GM19043 (cell line): ENCODE results near the gene SAE1.
A peak's percentile ranks its signal among the peaks of the same experiment; 100 is the strongest.
"Not testable (repeated sequence)": the region's sequence is repeated elsewhere in the genome, so short reads cannot be mapped to it uniquely, and the experiment has no call there.

ENCODE experiments used
- ATAC-seq: cut with Tn5 transposase; IDR thresholded peaks from one replicate; pipeline ENCODE4 v1.9.1; 2021; ENCODE audit warnings: low read depth; ENCODE audit not compliant: unreplicated experiment

The SAE1 gene

DNA sequence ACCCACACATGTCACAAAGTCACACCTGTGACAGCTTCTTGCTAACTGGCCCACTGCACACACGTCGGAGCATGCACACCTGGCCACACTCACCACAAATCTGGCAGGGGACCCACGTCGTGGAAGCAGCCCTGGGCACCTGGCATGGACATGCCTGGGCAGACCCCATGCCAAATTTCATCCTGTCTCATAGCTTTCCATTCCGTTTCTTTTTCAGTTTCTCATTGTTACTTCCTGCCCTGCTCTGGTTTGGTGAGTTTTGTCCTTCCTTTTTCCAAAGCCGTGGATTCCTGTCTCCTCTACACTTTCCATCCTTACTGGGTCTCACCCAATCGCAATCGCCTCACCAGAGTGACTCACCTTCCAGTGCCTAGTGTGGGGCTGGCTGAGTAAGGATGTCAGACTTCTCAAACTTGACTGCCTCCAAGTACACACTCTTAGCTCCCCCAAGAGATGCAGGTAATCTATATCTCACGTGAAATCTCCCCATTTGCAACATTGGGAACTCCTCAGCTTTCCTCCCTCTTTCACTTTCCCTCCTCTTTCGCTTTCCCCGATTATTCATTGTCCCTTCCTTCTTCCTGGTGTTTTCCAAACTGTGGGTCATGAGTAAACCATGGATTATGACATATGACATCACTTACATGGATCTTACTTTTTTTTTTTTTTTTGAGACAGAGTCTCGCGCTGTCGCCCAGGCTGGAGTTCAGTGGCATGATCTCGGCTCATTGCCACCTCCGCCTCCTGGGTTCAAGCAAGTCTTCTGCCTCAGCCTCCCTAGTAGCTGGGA lies 102.0 kb downstream of the SAE1 start:
- no peak for ATAC-seq

DNA sequence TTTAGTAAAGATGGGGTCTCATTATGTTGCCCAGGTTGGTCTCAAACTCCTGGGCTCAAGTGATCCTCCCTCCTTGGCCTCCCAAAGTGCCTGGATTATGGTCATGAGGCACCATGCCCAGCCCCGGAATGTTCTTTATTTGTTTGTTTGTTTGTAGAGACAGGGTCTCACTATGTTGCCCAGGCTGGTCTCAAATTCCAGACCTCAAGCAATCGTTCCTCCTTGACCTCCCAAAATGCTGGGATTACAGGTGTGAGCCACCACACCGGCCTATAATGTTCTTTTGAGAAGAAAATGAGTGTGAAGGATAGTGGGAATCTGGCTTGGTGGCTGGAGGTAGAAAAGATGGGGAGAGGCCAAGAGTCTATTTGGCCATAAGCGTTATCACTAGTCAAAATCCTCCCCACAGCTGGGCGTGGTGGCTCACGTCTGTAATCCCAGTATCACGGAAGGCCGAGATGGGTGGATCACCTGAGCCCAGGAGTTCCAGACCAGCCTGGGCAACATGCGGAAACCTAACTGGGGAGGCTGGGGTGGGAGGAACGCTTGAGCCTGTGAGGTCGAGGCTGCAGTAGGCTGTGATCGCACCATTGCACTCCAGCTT lies 105.5 kb downstream of the SAE1 start:
- ATAC-seq: no peak

DNA sequence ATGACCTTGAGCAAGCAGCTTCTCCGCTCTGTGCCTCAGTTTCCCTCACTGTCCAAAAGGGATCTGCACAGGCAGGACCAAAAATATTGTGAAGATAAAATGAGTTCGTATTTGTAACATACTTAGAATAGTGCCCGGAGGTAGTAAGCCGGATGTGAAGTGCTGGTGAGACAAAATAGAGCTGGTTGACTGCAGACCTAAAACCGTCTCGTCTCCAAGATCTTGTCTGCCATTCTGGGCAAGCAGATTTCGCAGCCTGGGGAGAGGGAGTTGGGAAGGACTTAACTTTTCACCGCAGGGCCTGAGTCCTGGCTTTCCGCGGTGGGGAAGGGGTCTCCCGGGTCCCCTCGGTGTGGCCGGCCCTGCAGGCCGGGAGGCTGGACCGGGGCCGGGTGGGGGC lies 108.5 kb downstream of the SAE1 start:
- no peak for ATAC-seq

DNA sequence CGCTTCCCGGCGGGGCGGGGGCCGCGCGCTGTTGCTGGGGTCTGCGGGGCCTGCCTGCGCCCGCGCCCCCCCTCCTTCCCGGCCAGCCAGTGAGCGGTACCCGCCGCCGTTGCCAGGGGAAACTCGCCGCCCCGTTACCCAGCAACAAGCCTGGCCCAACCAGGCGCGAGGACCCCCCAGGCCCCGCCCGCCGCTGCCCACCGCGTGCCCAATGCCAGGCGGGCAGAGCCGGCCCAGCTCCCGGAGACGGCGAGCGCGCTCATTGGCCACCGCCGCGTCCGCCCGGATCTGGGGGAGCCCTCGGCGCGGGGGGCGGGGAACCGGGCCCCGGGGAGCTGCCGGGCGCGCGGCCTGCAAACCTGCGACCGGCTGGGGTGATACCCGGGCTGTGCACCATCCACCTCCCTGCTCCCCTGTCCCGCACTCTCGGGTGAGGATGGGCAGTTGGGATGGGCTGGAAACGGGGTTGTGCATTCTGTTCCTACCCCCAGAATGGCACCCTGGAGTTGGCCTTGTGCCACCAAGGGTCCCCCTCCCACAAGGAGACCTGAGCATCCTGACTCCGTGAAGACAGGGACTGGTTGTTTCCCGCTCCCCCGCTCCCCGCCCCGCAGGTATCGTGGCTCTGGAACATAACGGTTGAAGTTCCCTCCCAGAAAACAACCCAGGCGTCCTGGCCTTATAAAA lies 109.1 kb downstream of the SAE1 start:
- ATAC-seq: no peak

DNA sequence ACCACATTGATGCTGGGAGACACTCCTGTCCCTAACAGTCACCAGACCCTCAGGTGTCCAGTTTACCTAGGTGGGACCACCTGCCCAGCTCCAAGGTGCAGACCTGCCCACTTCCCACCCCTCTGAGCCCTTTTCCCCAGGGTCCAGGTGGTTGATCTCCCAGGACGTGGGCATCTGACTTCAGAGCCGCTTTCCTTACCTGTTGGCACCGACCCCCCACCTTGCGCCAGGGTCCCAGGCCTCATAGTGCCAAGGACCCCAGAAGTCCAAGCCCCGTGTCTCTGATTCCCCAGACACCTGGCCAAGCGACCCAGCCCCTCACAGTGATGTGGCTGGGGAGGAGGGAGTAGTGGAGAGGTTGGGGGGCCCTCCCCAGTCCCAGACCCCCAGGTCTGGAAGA lies 109.9 kb downstream of the SAE1 start:
- no peak for ATAC-seq

DNA sequence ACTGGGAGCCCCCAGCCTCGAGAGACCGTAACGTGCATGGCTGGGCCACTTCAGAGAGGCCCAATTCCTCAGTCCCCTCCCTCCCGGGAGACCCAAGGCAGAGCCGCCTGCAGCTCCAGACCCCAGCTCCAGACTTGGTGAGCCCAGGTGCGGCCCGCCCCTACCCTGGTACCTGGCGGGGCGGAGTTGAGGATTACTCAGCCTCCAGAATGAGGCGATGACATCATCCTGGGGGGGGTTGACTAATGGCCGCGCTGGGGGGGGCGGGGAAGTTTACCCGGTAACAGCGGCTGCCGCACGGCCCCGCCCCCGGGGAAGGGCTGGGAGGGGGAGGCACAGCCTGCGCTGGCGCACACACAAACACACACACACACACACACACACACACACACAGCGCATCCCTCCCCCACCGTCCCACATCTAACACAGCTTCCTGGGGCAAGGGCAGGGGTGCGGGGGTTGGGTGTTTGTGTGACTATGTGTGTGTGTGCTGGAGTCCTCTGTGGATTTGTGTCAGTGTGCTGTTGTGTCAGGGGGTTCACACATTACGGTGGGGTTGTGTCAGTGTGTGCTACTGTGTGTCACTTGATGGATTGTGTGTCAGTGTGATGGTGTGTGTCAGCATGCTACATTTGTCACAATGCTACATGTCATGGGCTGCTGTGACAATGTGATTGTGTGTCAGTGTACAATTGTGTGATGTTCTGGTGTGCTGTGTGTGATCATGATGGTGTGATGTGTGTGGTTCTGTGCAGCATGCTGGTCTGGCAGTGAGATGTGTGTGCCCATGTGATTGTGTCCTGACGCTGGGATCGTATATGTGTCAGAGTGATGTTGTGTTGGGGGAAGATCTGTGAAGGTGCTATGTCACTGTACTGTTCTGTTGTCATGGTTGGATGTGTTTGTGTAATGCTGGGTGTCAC lies 110.6 kb downstream of the SAE1 start:
- ATAC-seq: no peak

DNA sequence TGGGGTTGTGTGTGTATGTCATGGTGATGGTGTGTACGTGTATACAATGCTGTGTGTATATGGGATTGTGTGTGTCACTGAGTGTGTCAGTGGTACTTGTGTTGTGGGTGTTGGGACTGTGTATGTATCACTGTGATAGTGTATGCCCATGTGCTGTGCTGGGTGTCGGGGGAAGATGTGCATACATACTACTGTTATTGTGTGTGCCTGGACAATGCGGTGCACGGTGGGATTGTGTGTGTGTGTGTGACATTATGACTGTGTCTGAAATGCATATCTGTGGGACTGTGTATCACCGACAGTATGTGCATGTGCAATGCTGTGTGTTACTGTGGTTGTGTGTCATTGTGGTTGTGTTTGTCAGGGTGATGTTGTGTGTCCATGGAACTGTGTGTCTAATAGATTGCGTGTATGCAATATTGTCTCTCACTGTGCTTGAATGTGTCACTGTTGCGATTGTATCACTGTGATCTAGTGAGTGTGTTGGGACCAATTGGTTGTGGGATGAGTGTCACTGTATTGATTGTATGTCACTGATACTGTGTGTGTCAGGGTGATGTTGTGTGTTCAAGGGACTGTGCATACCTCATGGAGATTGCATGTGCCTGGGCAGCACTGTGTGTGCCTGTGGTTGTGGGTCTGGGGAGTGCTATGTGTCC lies 111.4 kb downstream of the SAE1 start:
- ATAC-seq: no peak

DNA sequence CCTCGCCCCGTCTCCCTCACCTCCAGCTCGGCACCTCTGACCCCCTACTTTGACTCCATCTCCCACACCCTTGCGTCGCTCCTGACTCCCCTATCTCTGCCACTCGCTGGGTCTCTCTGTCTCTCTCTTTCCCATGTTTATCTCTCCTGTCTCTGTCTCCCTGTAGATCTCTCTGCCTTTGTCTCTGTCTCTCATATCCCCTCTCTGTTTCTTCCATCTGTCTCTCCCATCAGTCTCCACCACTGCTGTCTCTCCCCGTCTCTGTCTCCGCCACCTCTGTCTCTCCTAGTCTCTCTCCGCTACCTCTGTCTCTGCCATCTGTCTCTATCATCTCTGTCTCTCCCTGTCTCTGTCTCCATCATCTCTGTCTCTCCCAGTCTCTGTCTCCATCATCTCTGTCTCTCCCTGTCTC lies 112.7 kb downstream of the SAE1 start:
- no peak for ATAC-seq

DNA sequence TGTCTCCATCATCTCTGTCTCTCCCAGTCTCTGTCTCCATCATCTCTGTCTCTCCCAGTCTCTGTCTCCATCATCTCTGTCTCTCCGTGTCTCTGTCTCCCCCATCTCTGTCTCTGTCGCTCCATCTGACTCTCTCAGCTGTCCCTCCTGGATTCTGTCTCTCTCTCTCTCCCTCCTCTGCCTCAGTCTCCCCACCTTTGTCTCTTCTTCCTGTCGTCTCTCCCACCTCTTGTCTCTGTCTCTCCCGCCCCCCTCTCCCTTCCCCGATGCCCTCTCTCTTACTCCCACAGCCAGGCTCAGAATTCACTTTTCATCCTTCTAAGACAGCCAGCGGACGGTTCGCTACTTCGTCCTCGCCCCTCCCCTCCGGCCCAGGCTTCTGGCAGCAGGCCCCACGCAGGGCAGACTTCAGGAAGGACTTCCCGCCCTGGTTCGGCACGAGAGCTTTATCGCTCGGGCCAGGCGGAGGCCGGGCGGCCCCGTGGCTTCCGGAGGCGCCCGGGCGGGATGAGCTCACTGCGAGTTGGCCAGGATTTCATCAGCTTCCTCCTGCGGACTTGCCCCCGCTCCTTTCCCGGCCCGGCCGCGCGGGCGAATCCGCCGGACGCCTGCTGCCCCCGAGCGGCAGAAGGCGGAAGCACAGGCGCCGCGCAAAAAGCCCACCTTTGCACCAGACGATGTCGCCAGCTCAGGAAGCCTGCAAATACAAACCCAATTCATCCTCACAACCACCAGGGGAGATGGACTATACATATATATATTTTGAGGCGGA lies 113.3 kb downstream of the SAE1 start:
- ATAC-seq: peak; percentile 67

DNA sequence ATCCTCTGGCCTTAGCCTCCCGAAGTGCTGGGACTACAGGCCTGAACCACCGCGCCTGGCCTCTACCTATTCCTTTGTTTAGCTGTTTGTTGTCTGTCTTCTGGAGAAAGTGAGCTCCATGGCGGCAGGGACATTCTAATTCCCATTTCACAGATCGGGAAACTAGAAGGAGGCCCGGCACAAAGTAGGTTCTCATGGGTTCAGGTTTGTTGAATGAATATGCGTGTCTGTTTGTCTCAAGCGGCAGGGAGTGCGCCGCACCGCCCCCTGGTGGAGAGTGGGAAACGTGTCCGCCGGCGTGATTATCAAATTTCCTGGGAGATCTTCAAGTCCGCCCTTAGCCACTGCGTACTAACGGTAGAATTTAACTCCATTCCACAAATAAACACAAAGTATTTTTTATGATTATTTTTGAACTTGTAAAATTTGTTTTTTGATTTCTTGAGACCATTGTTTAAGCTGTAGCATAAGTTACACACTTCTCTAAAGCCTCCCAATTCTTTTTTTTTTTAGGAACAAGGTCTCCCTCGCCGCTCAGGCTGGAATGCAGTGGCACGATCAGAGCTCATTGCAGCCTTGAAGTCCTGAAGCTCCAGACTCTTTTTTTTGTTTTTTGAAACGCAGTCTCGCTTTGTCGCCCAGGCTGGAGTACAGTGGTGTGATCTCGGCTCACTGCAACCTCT lies 116.8 kb downstream of the SAE1 start:
- ATAC-seq: no peak

DNA sequence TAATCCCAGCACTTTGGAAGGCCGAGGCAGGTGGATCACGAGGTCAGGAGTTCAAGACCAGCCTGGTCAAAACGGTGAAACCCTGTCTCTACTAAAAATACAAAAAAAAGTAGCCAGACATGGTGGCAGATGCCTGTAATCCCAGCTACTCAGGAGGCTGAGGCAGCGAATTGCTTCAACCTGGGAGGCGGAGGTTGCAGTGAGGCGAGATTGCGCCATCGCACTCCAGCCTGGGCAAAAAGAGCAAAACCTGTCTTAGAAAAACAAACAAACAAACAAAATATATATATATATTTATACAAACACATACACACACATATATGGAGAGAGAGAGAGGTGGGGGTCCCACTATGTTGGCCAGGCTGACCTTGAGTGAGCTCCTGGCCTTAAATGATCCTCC lies 122.4 kb downstream of the SAE1 start:
- ATAC-seq: not testable (repeated sequence)

DNA sequence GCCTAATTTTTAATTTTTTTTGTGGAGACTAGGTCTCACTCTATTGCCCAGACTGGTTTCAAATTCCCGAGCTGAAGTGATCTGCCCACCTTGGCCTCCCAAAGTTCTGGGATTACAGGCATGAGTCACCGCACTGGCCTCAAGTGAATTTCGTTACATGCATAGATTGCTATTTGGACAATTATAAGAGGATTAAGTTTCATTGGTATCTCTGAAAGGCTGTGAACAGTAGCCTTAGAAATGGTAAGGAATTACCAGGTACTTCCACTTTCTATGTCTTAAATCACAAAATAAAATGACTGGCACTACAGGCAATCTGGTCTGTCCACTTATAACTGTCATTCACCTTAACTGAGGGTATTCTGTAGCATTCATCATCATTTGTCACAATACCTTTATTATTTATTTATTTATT lies 122.8 kb downstream of the SAE1 start:
- ATAC-seq: no peak

DNA sequence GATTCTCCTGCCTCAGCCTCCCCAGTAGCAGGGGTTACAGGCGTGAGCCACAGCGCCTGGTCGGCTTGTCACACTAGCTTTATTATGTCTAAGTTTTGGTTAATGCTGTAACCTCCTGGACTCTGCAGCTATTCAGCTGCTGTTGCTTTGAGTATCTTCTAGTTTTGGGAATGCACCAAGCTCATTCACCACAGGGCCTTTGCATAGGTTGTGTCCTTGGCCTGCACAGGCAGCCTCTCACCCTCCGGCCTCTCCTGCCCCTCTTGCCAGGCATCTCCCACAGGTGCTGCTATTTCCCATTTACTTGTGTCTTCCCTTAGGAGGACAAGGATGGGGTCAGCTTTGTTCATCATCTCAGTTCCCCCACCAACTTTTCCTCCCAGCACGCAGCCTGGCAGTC lies 123.3 kb downstream of the SAE1 start:
- no peak for ATAC-seq

DNA sequence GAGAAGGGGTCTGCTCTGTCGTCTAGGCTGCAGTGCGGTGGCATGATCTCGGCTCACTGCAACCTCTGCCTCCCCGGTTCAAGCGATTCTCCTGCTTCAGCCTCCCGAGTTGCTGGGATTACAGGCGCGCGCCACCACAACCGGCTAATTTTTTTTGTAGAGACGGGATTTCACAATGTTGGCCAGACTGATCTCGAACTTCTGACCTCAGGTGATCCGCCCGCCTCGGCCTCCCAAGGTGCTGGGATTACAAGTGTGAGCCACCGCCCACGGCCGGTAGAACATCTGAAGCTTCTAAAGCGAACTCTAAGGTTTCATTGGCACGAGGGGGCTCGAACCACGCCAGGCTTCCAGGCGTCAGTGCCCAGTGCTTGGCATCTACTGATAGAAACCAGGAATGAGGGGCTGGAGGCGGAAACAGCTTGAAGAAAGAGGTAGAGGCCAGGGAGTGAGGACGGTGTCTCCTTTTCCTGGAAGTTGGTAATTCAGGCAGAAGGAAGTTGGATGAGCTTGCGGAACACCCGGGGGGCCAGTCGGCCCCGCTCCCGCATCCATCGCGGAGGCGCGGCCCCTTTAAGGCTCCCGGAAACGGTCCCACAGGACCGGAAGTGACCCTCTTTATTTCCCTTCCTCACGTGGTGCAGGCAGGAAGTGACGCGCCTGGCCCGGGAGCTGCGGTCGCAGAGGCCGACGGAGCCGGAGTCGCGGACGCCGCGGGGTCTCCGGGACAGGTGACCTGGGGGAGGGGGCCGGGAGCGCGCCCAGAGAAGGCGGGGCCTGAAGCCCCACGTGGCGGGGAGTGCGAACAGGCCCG lies 125.5 kb downstream of the SAE1 start, which contains the start of gene CCDC9:
CCDC9 (plus strand) TSS at position 647 of the 814 bp plus-strand sequence. CDS start 1,876 bp downstream, outside the sequence.
- peak; percentile 50 for ATAC-seq

DNA sequence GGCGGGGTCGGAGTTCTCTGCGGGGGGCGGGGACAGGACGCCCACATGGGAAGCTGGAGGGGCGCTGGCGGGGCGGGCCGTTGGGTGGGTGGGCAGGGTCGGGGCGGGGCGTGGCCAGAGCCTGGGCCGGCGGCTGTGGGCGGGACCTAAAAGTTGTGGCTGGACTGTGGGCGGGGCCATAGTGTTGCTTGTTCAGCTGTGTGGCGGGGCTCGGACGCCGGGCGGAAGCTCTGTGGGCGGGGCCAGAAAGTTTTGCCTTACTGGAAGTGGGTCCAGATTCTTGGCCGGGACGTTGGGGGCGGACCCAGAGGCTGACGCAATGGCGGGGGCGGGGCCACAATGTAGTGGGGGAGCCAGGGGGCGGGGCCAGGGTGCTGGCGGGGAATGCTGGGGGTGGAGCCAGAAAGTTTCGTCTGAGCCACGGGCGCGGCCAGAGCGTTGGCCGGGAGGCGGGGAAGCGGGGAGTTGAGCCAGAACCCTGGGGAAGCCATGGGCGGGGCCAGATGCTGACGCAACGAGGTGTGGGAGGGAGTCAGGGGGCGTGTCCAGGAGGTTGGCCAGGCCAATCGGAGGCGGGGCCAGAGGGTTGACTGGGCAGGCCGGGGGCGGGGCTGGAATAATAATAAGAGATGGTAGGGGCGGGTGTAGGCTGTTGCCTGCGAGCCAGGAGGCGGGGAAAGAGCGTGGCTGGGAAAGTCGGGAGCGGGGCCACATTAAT lies 126.2 kb downstream of the SAE1 start:
- peak; percentile 62 for ATAC-seq

DNA sequence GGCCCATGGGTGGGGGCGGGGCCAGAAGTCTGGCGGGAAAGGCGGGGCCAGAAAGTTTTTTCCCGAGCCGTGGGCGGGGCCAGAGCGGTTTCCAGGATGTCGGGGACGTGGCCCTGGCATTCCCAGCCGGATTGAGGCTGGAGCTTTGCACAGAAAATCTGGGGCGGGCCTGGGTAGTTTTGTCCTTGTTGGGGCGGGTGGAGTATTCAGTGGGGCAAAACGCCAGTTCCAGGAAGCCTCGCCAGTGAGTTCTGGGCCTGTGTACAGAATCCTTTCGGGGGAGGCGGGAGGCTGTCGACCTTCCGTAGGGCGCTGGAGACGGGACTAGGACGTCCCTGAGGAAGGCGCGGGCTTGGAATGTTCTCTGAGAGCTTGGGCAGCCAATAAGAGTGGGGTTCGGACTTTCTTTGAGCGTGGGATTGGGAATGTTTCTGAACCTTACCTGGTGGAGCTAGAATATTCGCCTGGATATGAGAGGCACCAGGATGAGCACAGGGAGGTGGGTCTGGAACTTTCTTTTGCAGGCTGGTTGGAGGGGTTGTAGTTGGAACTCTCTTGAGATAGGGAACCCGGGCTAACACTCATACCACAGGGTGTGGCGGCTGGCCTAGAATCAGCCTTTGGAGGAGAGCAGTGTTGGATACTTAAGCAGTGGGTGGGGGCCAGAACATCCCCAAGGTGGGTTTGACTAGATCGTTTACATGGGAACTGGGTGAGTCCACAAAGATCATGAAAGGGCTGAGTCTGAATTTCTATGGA lies 127.0 kb downstream of the SAE1 start:
- no peak for ATAC-seq

DNA sequence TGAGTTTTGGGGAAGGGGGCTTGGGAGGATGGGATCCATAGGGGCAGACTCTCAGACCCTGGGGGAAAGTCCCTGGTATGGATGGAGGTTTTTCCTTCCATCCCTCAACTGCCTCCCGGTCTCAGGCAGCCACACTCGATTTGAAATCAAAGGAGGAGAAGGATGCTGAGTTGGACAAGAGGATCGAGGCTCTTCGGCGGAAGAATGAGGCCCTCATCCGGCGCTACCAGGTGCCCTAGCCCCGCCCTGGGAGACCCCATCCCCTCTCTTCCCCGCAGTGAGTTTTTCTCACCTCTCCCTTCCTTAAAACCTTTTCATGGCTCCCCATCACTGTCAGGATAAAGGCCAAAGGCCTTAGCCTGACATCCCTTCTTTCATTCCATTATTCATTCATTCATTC lies 127.8 kb downstream of the SAE1 start:
- no peak for ATAC-seq
